HepG2 (cell line): ENCODE measurements around the gene FNDC3B. TPM values are rescaled to one million over a fixed set of nuclear protein-coding genes. Genes with fewer than 3 reads are reported as not detected.

ENCODE experiments used
- BRCA1 ChIP-seq: sonication (generic); formaldehyde crosslinking; IDR thresholded peaks from 2 replicates; pipeline ENCODE4 v1.4.0; 2020; ENCODE audit warnings: missing genetic modification reagents
- CREM ChIP-seq, 2 experiments: sonication (generic) in 1 of 2; formaldehyde crosslinking in 1 of 2; IDR thresholded peaks; 2 replicates each; pipeline versions ENCODE4 v1.4.0 to v1.6.1; 2016 to 2020; ENCODE audit warnings: antibody characterized with exemption in 1 of 2, mild to moderate bottlenecking in 1 of 2, missing genetic modification reagents in 1 of 2
- ESRRA ChIP-seq: sonication (generic); formaldehyde crosslinking; IDR thresholded peaks from 2 replicates; pipeline ENCODE4 v1.5.1; 2020; ENCODE audit warnings: mild to moderate bottlenecking, low read depth, missing genetic modification reagents
- ETV5 ChIP-seq: IDR thresholded peaks from 2 replicates; pipeline ENCODE4 v1.6.1; 2018; ENCODE audit warnings: missing biosample characterization, missing genetic modification reagents, inconsistent platforms, borderline replicate concordance
- KDM4B ChIP-seq: sonication (generic); formaldehyde crosslinking; IDR thresholded peaks from 2 replicates; pipeline ENCODE4 v1.4.0; 2020; ENCODE audit warnings: missing genetic modification reagents
- NKX3-1 ChIP-seq: sonication (generic); formaldehyde crosslinking; IDR thresholded peaks from 2 replicates; pipeline ENCODE4 v1.5.0; 2020; ENCODE audit warnings: missing genetic modification reagents
- RXRA ChIP-seq: sonication (generic); formaldehyde crosslinking; IDR thresholded peaks from 2 replicates; pipeline ENCODE4 v1.5.1; 2020; ENCODE audit warnings: missing genetic modification reagents
- ZNF12 ChIP-seq: sonication (generic); formaldehyde crosslinking; IDR thresholded peaks from 2 replicates; pipeline ENCODE4 v1.5.0; 2020; ENCODE audit warnings: missing genetic modification reagents
- ZNF337 ChIP-seq: sonication (generic); formaldehyde crosslinking; IDR thresholded peaks from 2 replicates; pipeline ENCODE4 v1.5.1; 2020; ENCODE audit warnings: missing genetic modification reagents, low read depth, mild to moderate bottlenecking, borderline replicate concordance
- ZNF430 ChIP-seq: sonication (generic); formaldehyde crosslinking; IDR thresholded peaks from 2 replicates; pipeline ENCODE4 v1.9.0; 2021; ENCODE audit warnings: mild to moderate bottlenecking, missing genetic modification reagents
- ZNF543 ChIP-seq: sonication (generic); formaldehyde crosslinking; IDR thresholded peaks from 2 replicates; pipeline ENCODE4 v1.4.0; 2020; ENCODE audit warnings: mild to moderate bottlenecking, missing genetic modification reagents
- ZNF547 ChIP-seq: sonication (generic); formaldehyde crosslinking; IDR thresholded peaks from 2 replicates; pipeline ENCODE4 v1.5.1; 2020; ENCODE audit warnings: mild to moderate bottlenecking, missing genetic modification reagents
- ZNF572 ChIP-seq: sonication (generic); formaldehyde crosslinking; IDR thresholded peaks from 2 replicates; pipeline ENCODE4 v1.5.1; 2020; ENCODE audit warnings: mild to moderate bottlenecking, missing genetic modification reagents
- ZNF768 ChIP-seq: sonication (generic); formaldehyde crosslinking; IDR thresholded peaks from 2 replicates; pipeline ENCODE4 v1.4.0; 2020; ENCODE audit warnings: missing genetic modification reagents
- polyA plus RNA-seq, 8 experiments: library from polyadenylated mRNA; depleted of rRNA in 3 of 8; stranded (reverse) in 7 of 8; unstranded in 1 of 8; fragments of >200 nt; fragmentation: Illumina TruSeq in 4 of 8; extraction: Trizol in 4 of 8; gene quantifications; 2 replicates each; pipeline versions ENCODE4 v1.2.1 to v1.2.3, GENCODE V29; 2011 to 2016; ENCODE audit warnings: low read depth in 4 of 8, missing spikeins in 1 of 8, mixed read lengths in 1 of 8; ENCODE audit not compliant: insufficient read depth in 1 of 8
- total RNA-seq, 5 experiments: library from RNA; depleted of rRNA; stranded (reverse); fragments of >200 nt; fragmentation: Illumina TruSeq; extraction: Trizol; gene quantifications; 2 replicates each; pipeline ENCODE4 v1.2.3, GENCODE V29; 2016; ENCODE audit warnings: low read depth in 1 of 5
- TF ChIP-seq, protein P1 (sequence below): sonication (generic); formaldehyde crosslinking; IDR thresholded peaks from 2 replicates; pipeline ENCODE4 v1.5.1; 2020; ENCODE audit warnings: missing genetic modification reagents, mild to moderate bottlenecking, borderline replicate concordance
- TF ChIP-seq, protein P2 (sequence below): sonication (generic); formaldehyde crosslinking; IDR thresholded peaks from 2 replicates; pipeline ENCODE4 v1.5.0; 2020; ENCODE audit warnings: missing genetic modification reagents
- TF ChIP-seq, protein P3 (sequence below): sonication (generic); formaldehyde crosslinking; IDR thresholded peaks from 2 replicates; pipeline ENCODE4 v1.8.0; 2022; ENCODE audit warnings: mild to moderate bottlenecking, missing genetic modification reagents; ENCODE audit not compliant: insufficient replicate concordance
- TF ChIP-seq, protein P4 (sequence below): sonication (generic); formaldehyde crosslinking; IDR thresholded peaks from 2 replicates; pipeline ENCODE4 v1.8.0; 2022; ENCODE audit warnings: missing genetic modification reagents, mild to moderate bottlenecking, borderline replicate concordance
- TF ChIP-seq, protein P5 (sequence below): IDR thresholded peaks from 2 replicates; pipeline ENCODE4 v1.6.1; 2016; ENCODE audit warnings: missing compliant biosample characterization, missing genetic modification reagents, borderline replicate concordance
- TF ChIP-seq, protein P6 (sequence below): sonication (generic); formaldehyde crosslinking; IDR thresholded peaks from 2 replicates; pipeline ENCODE4 v1.4.0; 2020; ENCODE audit warnings: missing genetic modification reagents, borderline replicate concordance

Gene FNDC3B
- total and polyA plus RNA-seq, 2 of the 13 experiments (the other 11 are each of a cell fraction or from before 2014, with no cell fraction given) = 74.8 to 103 TPM

DNA sequence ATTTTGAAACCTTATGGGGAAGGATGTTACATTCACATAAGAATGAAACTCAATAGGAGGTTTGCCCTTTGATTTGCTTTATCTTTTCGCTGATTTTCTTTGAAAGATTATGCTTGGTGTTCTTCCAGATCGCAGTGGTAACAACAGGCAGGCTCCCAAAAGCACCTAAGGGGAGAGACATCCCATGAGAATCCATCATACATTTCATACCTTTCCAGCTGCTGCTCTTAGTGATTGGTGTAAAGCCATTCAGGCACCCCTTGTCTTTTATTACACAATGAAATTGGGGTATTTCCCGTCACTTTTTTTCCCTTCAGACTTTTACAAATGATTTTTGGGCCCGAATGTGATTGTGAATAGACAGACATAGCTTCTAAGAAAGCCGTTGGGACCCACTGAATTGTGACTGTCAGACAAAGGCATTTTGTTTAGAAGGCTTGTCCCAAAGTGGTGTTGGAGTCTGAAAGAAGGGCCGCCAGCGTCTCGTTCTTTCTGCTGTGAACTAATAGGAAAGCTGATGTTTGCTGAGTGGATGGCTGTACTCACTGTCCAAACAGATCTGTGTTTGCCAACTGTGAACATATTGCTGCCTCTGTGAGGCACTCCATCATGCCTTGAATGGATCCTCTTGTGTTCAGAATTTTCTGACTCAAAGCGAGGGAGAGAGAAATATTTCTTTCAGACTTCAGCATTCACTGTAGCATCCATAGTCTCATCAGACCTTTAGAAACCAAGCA, 164.3 kb downstream of the FNDC3B start (continued):
- no peak for TF ChIP-seq ZNF543 (CRISPR knock-in tag)
- TF ChIP-seq ZNF547 (CRISPR knock-in tag) = no peak
- TF ChIP-seq NKX3-1 (CRISPR knock-in tag) = no peak
- TF ChIP-seq, protein P1, sequence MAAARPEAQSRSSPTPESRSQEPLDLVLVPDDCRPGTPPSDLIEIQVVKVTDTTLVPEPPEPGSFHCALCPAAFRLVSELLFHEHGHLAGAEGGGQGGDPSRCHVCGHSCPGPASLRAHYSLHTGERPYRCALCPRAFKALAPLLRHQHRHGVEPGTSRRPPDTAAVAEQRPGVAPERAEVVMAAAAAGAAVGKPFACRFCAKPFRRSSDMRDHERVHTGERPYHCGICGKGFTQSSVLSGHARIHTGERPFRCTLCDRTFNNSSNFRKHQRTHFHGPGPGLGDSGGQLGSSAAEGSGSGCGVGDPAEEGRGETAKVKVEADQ = peak; percentile 82; the same call in 1 of the 2 replicates
- TF ChIP-seq, protein P2, sequence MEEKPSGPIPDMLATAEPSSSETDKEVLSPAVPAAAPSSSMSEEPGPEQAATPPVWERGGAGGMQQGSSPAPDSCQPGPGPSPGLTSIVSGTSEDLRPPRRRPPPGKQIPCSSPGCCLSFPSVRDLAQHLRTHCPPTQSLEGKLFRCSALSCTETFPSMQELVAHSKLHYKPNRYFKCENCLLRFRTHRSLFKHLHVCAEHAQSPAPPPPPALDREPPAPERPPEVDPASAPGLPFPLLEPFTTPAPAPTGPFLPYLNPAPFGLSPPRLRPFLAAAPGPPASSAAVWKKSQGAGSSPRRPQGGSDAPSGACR (CRISPR knock-in tag) = 0 out of 2 replicates have a peak, but pooled peaks have one; percentile 48
- TF ChIP-seq RXRA (CRISPR knock-in tag) = peak; percentile 36; the same call in 1 of the 2 replicates
- peak; percentile 62; the same call in 1 of the 2 replicates for TF ChIP-seq KDM4B (CRISPR knock-in tag)
- peak; percentile 82; the same call in 1 of the 2 replicates for TF ChIP-seq ZNF337 (CRISPR knock-in tag)
- TF ChIP-seq ZNF768 = no peak
- TF ChIP-seq ZNF12 = no peak
- peak; percentile 77; the same call in 1 of the 2 replicates for TF ChIP-seq ETV5 (CRISPR knock-in tag)
- TF ChIP-seq, protein P3, sequence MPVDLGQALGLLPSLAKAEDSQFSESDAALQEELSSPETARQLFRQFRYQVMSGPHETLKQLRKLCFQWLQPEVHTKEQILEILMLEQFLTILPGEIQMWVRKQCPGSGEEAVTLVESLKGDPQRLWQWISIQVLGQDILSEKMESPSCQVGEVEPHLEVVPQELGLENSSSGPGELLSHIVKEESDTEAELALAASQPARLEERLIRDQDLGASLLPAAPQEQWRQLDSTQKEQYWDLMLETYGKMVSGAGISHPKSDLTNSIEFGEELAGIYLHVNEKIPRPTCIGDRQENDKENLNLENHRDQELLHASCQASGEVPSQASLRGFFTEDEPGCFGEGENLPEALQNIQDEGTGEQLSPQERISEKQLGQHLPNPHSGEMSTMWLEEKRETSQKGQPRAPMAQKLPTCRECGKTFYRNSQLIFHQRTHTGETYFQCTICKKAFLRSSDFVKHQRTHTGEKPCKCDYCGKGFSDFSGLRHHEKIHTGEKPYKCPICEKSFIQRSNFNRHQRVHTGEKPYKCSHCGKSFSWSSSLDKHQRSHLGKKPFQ (CRISPR knock-in tag) = no peak
- TF ChIP-seq BRCA1 (CRISPR knock-in tag) = no peak
- no peak for TF ChIP-seq ZNF572 (CRISPR knock-in tag)
- TF ChIP-seq, protein P4, sequence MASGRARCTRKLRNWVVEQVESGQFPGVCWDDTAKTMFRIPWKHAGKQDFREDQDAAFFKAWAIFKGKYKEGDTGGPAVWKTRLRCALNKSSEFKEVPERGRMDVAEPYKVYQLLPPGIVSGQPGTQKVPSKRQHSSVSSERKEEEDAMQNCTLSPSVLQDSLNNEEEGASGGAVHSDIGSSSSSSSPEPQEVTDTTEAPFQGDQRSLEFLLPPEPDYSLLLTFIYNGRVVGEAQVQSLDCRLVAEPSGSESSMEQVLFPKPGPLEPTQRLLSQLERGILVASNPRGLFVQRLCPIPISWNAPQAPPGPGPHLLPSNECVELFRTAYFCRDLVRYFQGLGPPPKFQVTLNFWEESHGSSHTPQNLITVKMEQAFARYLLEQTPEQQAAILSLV = no peak
- peak; percentile 61; the same call in 1 of the 2 replicates for TF ChIP-seq ZNF430 (CRISPR knock-in tag)
- TF ChIP-seq, protein P5, sequence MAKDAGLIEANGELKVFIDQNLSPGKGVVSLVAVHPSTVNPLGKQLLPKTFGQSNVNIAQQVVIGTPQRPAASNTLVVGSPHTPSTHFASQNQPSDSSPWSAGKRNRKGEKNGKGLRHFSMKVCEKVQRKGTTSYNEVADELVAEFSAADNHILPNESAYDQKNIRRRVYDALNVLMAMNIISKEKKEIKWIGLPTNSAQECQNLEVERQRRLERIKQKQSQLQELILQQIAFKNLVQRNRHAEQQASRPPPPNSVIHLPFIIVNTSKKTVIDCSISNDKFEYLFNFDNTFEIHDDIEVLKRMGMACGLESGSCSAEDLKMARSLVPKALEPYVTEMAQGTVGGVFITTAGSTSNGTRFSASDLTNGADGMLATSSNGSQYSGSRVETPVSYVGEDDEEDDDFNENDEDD (CRISPR knock-in tag) = peak; percentile 21; the same call in 1 of the 2 replicates
- no peak for TF ChIP-seq ESRRA
- peak; percentile 81 for TF ChIP-seq CREM (IDR thresholded peaks at IDR 0.05)
- no peak for TF ChIP-seq CREM (CRISPR knock-in tag; IDR thresholded peaks at IDR 0.05)
- TF ChIP-seq, protein P6, sequence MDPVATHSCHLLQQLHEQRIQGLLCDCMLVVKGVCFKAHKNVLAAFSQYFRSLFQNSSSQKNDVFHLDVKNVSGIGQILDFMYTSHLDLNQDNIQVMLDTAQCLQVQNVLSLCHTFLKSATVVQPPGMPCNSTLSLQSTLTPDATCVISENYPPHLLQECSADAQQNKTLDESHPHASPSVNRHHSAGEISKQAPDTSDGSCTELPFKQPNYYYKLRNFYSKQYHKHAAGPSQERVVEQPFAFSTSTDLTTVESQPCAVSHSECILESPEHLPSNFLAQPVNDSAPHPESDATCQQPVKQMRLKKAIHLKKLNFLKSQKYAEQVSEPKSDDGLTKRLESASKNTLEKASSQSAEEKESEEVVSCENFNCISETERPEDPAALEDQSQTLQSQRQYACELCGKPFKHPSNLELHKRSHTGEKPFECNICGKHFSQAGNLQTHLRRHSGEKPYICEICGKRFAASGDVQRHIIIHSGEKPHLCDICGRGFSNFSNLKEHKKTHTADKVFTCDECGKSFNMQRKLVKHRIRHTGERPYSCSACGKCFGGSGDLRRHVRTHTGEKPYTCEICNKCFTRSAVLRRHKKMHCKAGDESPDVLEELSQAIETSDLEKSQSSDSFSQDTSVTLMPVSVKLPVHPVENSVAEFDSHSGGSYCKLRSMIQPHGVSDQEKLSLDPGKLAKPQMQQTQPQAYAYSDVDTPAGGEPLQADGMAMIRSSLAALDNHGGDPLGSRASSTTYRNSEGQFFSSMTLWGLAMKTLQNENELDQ (CRISPR knock-in tag) = no peak; the same call in 1 of the 2 replicates
